ENCODE results near the gene KRTAP5-10.
"Not testable (repeated sequence)": the region's sequence is repeated elsewhere in the genome, so short reads cannot be mapped to it uniquely, and the experiment has no call there.

KRTAP5-10 gene

GRCh38 chr11:71572811-71573210 is 7.4 kb downstream of the KRTAP5-10 start:
- DNase-seq (ENCODE audit: low spot score), result no peak

GRCh38 chr11:71574418-71574817 is 9.1 kb downstream of the KRTAP5-10 start:
- DNase-seq (ENCODE audit: low spot score), result no peak

GRCh38 chr11:71575723-71576424 is 10.5 kb downstream of the KRTAP5-10 start:
- no peak for DNase-seq (ENCODE audit: low spot score)

GRCh38 chr11:71576688-71577465 is 11.5 kb downstream of the KRTAP5-10 start:
- DNase-seq (ENCODE audit: low spot score), result not testable (repeated sequence)

- no peak for DNase-seq (ENCODE audit: low spot score)
Observed at GRCh38 chr11:71577469-71578004, 12.2 kb downstream of the KRTAP5-10 start.

GRCh38 chr11:71579513-71579912 is 14.2 kb downstream of the KRTAP5-10 start:
- DNase-seq (ENCODE audit: low spot score), result not testable (repeated sequence)

- DNase-seq (ENCODE audit: low spot score), result peak; percentile 70
Observed at GRCh38 chr11:71580057-71581003, 15.0 kb downstream of the KRTAP5-10 start.

GRCh38 chr11:71581826-71582225 is 16.5 kb downstream of the KRTAP5-10 start:
- no peak for DNase-seq (ENCODE audit: low spot score)

GRCh38 chr11:71582309-71582895 is 17.0 kb downstream of the KRTAP5-10 start, which contains the start of gene KRTAP5-11:
TSS of gene KRTAP5-11 (minus strand) at chr11:71582875. CDS start at chr11:71582837, 38 bp downstream.
- DNase-seq (ENCODE audit: low spot score), result no peak

GRCh38 chr11:71582969-71583368 is 17.6 kb downstream of the KRTAP5-10 start:
- not testable (repeated sequence) for DNase-seq (ENCODE audit: low spot score)

- DNase-seq (ENCODE audit: low spot score), result not testable (repeated sequence)
Observed at GRCh38 chr11:71585673-71586072, 20.3 kb downstream of the KRTAP5-10 start.

GRCh38 chr11:71588314-71588713 is 23.0 kb downstream of the KRTAP5-10 start:
- DNase-seq (ENCODE audit: low spot score), result not testable (repeated sequence)

- not testable (repeated sequence) for DNase-seq (ENCODE audit: low spot score)
Observed at GRCh38 chr11:71588822-71589545, 23.6 kb downstream of the KRTAP5-10 start.

- not testable (repeated sequence) for DNase-seq (ENCODE audit: low spot score)
Observed at GRCh38 chr11:71589546-71589920, 24.2 kb downstream of the KRTAP5-10 start.

GRCh38 chr11:71603221-71603620 is 37.9 kb downstream of the KRTAP5-10 start:
- DNase-seq (ENCODE audit: low spot score), result not testable (repeated sequence)

GRCh38 chr11:71604798-71605488 is 39.6 kb downstream of the KRTAP5-10 start:
- not testable (repeated sequence) for DNase-seq (ENCODE audit: low spot score)

- not testable (repeated sequence) for DNase-seq (ENCODE audit: low spot score)
Observed at GRCh38 chr11:71606853-71607519, 41.6 kb downstream of the KRTAP5-10 start.

- not testable (repeated sequence) for DNase-seq (ENCODE audit: low spot score)
Observed at GRCh38 chr11:71607520-71608216, 42.3 kb downstream of the KRTAP5-10 start.

GRCh38 chr11:71608272-71608671 is 42.9 kb downstream of the KRTAP5-10 start:
- not testable (repeated sequence) for DNase-seq (ENCODE audit: low spot score)
